Gastrocnemius medialis (tissue), 4 donors: Measurements from ENCODE around the gene DOK3.

Experiments
- CTCF ChIP-seq, 5 experiments: fragments of 450-650 bp in 3 of 5; fragments of 200-600 bp in 2 of 5; sonication (generic) in 2 of 5; IDR thresholded peaks in 4 of 5; conservative IDR thresholded peaks in 1 of 5; 1 replicate in 4 of 5; 2 replicates in 1 of 5; pipeline ENCODE4 v1.5.1; 2016 to 2019; ENCODE audit warnings: antibody characterized with exemption in 5 of 5, mild to moderate bottlenecking in 3 of 5, moderate library complexity in 3 of 5
- POLR2A ChIP-seq, 2 donors: fragments of 450-650 bp; IDR thresholded peaks; one replicate each; pipeline ENCODE4 v1.6.1; 2017; ENCODE audit warnings: antibody characterized with exemption in 2 of 2, mild to moderate bottlenecking in 2 of 2, moderate library complexity in 2 of 2

DNA sequence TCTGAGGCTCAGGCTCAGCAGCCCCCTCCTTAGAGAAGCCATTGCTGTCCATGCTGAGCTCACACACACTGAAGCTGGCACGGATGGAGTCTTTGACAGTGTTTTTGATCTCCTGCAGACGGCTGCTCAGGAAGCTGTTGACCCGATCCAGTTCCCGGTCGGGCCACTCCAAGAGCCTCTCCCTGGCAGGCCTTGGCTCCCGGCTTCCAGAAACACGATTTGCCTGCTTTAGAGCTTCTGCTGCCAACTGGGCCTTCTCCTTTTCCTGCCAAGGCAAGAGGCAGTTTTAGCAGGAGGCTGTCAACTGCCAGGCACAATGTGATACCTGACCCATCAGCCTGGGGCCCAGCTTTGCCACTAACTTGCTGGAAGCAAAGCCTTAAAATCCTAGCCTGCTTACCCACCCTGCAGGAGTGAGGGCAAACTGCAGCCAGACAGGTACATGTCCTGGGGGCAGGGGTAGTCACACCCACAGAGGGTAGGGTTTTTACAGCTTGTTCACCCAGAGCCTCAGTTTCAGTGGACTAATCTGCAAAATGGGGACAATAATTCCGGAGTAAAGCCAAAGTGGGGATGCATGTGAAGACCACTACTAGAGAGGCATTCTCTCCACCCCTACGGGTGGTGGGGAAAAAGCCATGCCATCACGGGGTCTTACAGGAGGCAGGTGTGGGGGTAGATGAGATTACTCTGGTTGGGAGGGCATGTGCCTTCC, 15.5 kb upstream of the DOK3 start:
- TF ChIP-seq CTCF (IDR thresholded peaks at IDR 0.05 in 4 of 5, conservative IDR thresholded peaks at IDR 0.05 in 1 of 5) (no peak), POLR2A (IDR thresholded peaks at IDR 0.05) (no peak)
